Lower leg skin (tissue), 4 donors: Measurements from ENCODE around the gene KIAA0040. TPM values are rescaled to one million over a fixed set of nuclear protein-coding genes. Genes with fewer than 3 reads are reported as not detected.
A peak's percentile ranks its signal among the peaks of the same experiment; 100 is the strongest.

Source experiments
- DNase-seq, 2 donors: peaks; one replicate each; pipeline ENCODE4 v3.0.0-alpha.2; 2019; ENCODE audit warnings: low spot score in 2 of 2
- H3K4me3 ChIP-seq: fragments of 200-600 bp; sonication (generic); 2 replicates; pipeline ENCODE4 v1.5.1; 2017; ENCODE audit warnings: mild to moderate bottlenecking, low read depth; ENCODE audit not compliant: poor library complexity, severe bottlenecking
- CTCF ChIP-seq, 3 donors: fragments of 450-650 bp; IDR thresholded peaks; one replicate each; pipeline ENCODE4 v1.5.1; 2016; ENCODE audit warnings: antibody characterized with exemption in 3 of 3, mild to moderate bottlenecking in 3 of 3, moderate library complexity in 2 of 3
- POLR2A ChIP-seq, 2 donors: fragments of 450-650 bp; IDR thresholded peaks; one replicate each; pipeline ENCODE4 v1.6.1; 2016 to 2017; ENCODE audit warnings: antibody characterized with exemption in 2 of 2, mild to moderate bottlenecking in 1 of 2, moderate library complexity in 1 of 2
- WGBS, 2 donors: methylation state at CpG; one replicate each; pipeline ENCODE4 v1.1.5; 2018; 5-methylcytosine and 5-hydroxymethylcytosine counted together
- intact Hi-C: fragments of 100-400 bp; cut with DNase I; formaldehyde crosslinking; loops from one replicate; pipeline ENCODE4 v1.15.0; 2023; ENCODE audit warnings: low total_unique reads
- total RNA-seq, 4 donors: library from RNA; depleted of rRNA; stranded (reverse); fragments of >200 nt; gene quantifications; one replicate each; pipeline ENCODE4 v1.1.0, GENCODE V29; 2016

KIAA0040 gene
- total RNA-seq, 4 donors from 2014 or later: 12.3 to 16.3 (median 15.0) TPM

- H3K4me3 ChIP-seq: no peak overlapping the region
- WGBS, 2 donors: 22 to 25% methylated on average over 11 of the region's 11 CpGs
- intact Hi-C loops: loop anchor here (2.0 to 10.0 kb wide), 2 partner anchors 70 to 164 kb away; no protein-coding TSS in a partner anchor
- TF ChIP-seq CTCF (IDR thresholded peaks at IDR 0.05) (no peak), POLR2A (IDR thresholded peaks at IDR 0.05) (no peak)
- DNase-seq: peak; percentile 67 to 94
Observed at GRCh38 chr1:175154629-175155472, 37.7 kb downstream of the KIAA0040 start.

GRCh38 chr1:175152006-175152652, 40.4 kb downstream of the KIAA0040 start:
- no peak for TF ChIP-seq POLR2A (IDR thresholded peaks at IDR 0.05)
- TF ChIP-seq CTCF (IDR thresholded peaks at IDR 0.05): peak in 1 of 3 donors; percentile 81
- intact Hi-C loops: loop anchor here (10.0 kb wide), 1 partner anchor 73 kb away; no protein-coding TSS in a partner anchor

GRCh38 chr1:175150596-175151319, 41.8 kb downstream of the KIAA0040 start:
- TF ChIP-seq POLR2A (IDR thresholded peaks at IDR 0.05) (no peak), CTCF (IDR thresholded peaks at IDR 0.05) (no peak)
- intact Hi-C loops: loop anchor here (10.0 kb wide), 1 partner anchor 74 kb away; no protein-coding TSS in a partner anchor
- WGBS, 2 donors: 63 to 69% methylated on average over 9 of the region's 9 CpGs
- DNase-seq: no peak
- H3K4me3 ChIP-seq: no peak overlapping the region

More at GRCh38 chr1:175152006-175152652, 40.4 kb downstream of the KIAA0040 start:
- 10 to 12% methylated on average over 15 of the region's 15 CpGs for WGBS, 2 donors
- no peak overlapping the region for H3K4me3 ChIP-seq
- DNase-seq: peak; percentile 36 to 92

- 80 to 83% methylated on average over 7 of the region's 7 CpGs for WGBS, 2 donors
- TF ChIP-seq CTCF (IDR thresholded peaks at IDR 0.05) (no peak), POLR2A (IDR thresholded peaks at IDR 0.05) (no peak)
- intact Hi-C loops: no loop called here
- DNase-seq: no peak
- no peak overlapping the region for H3K4me3 ChIP-seq
Observed at GRCh38 chr1:175148068-175148467, 44.5 kb downstream of the KIAA0040 start.

- no peak for TF ChIP-seq POLR2A (IDR thresholded peaks at IDR 0.05)
- no peak for TF ChIP-seq CTCF (IDR thresholded peaks at IDR 0.05)
- 93 to 95% methylated on average over 5 of the region's 5 CpGs for WGBS, 2 donors
- H3K4me3 ChIP-seq: no peak overlapping the region
- intact Hi-C loops: no loop called here
- no peak for DNase-seq
Observed at GRCh38 chr1:175147569-175147968, 45.0 kb downstream of the KIAA0040 start.
